Breast epithelium (tissue), 3 donors: ENCODE results near the gene NTN3.

ENCODE experiments used
- CTCF ChIP-seq, 3 donors: fragments of 450-650 bp; IDR thresholded peaks; one replicate each; pipeline ENCODE4 v1.5.1; 2016 to 2017; ENCODE audit warnings: antibody characterized with exemption in 3 of 3, mild to moderate bottlenecking in 3 of 3, moderate library complexity in 3 of 3
- POLR2AphosphoS5 ChIP-seq, 3 donors: sonication (generic); formaldehyde crosslinking; IDR thresholded peaks; one replicate each; pipeline ENCODE4 v1.6.1; 2017; ENCODE audit warnings: antibody characterized with exemption in 3 of 3

DNA sequence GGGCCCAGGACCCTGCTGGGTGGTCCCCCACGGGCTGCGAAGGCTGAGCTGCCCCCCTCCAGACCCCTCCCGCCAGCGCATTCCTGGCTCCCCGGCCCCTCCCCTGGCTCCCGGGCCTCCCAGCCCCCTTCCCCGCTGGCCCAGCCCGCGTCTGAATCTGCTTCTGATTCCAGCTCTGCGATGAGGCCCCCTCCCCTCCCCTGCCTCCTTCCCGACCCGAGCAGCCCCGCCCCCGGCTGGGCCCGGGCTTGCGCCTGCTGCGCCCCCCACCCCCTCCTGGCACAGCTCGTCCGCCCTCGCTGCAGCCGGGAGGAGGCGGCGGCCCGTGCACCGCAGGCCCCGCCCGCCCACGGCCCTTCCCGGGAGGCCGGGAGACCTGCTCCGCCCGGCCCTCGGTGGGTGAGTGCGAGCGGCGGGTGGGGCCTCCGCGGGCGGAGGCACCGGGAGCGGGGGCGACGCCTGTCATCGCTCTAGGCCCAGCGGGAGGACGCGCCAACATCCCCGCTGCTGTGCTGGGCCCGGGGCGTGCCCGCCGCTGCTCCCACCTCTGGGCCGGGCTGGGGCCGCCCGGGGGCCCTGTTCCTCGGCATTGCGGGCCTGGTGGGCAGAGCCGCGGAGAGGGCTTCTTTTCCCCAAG lies at the start of gene NTN3:
- TF ChIP-seq CTCF (IDR thresholded peaks at IDR 0.05) (no peak), POLR2AphosphoS5 (IDR thresholded peaks at IDR 0.05) (no peak)
